Stimulated activated memory B cell treated with anti-CD40 and anti-IgM and Interleukin-4, amounts not matched to agents 10 μg/mL and 1 μg/mL and 100 μg/mL, for 72 hours (primary cell): ENCODE measurements around the gene UBXN6.

ENCODE experiments used
- ATAC-seq: fragments of 150-1000 bp; cut with Tn5 transposase; 2 replicates; pipeline ENCODE4 v1.10.0; 2021
- H3K27ac Mint-ChIP-seq: one replicate; pipeline ENCODE4 v1.8.0; 2022; ENCODE audit warnings: mild to moderate bottlenecking, mixed read lengths
- H3K27me3 Mint-ChIP-seq: one replicate; pipeline ENCODE4 v1.8.0; 2022; ENCODE audit warnings: mixed read lengths
- H3K36me3 Mint-ChIP-seq: one replicate; pipeline ENCODE4 v1.8.0; 2022; ENCODE audit warnings: mixed read lengths
- H3K4me1 Mint-ChIP-seq: one replicate; pipeline ENCODE4 v1.8.0; 2022; ENCODE audit warnings: mixed read lengths
- H3K4me3 Mint-ChIP-seq: one replicate; pipeline ENCODE4 v1.8.0; 2022; ENCODE audit warnings: mild to moderate bottlenecking, moderate library complexity, mixed read lengths
- H3K9me3 Mint-ChIP-seq: one replicate; pipeline ENCODE4 v1.8.0; 2022; ENCODE audit warnings: mixed read lengths

The UBXN6 gene

DNA sequence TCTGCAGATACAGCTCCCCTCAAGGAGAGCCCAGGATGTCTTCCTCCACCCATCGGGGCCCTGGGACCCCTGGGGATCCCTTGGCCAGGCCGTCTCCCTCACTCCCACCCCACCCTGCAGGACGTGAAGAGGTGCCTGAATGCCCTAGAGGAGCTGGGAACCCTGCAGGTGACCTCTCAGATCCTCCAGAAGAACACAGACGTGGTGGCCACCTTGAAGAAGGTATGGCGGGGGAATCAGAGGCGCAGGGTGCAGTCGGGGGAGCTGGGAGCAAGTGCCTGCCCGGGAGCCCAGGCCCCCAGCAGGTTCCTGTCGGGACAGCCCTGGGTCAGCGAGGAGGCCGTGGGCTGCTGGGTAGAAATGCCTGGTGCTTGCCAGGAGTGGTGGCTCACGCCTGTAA is 41.1 kb upstream of the UBXN6 start:
- Mint-ChIP-seq H3K27me3 (no peaks in the 10 kb centered on the region), H3K27ac (no peak overlapping the region), H3K4me3 (no peak overlapping the region), H3K4me1 (no peaks in the 10 kb centered on the region), H3K36me3 (peaks cover 43% of the 10 kb centered on the region), H3K9me3 (no peaks in the 10 kb centered on the region)
- ATAC-seq: no peak

- Mint-ChIP-seq H3K9me3 (no peaks in the 10 kb centered on the region), H3K27ac (no peak overlapping the region), H3K4me3 (no peak overlapping the region), H3K4me1 (no peaks in the 10 kb centered on the region), H3K27me3 (no peaks in the 10 kb centered on the region), H3K36me3 (peaks cover 43% of the 10 kb centered on the region)
- ATAC-seq: no peak
Observed at GRCh38 chr19:4497770-4498389, 40.3 kb upstream of the UBXN6 start.

GRCh38 chr19:4496304-4496703 is 38.7 kb upstream of the UBXN6 start:
- no peaks in the 10 kb centered on the region for H3K4me1 Mint-ChIP-seq
- no peak overlapping the region for H3K27ac Mint-ChIP-seq
- H3K36me3 Mint-ChIP-seq: peaks cover 43% of the 10 kb centered on the region
- no peaks in the 10 kb centered on the region for H3K27me3 Mint-ChIP-seq
- no peak for ATAC-seq
- H3K4me3 Mint-ChIP-seq: no peak overlapping the region
- H3K9me3 Mint-ChIP-seq: no peaks in the 10 kb centered on the region

DNA sequence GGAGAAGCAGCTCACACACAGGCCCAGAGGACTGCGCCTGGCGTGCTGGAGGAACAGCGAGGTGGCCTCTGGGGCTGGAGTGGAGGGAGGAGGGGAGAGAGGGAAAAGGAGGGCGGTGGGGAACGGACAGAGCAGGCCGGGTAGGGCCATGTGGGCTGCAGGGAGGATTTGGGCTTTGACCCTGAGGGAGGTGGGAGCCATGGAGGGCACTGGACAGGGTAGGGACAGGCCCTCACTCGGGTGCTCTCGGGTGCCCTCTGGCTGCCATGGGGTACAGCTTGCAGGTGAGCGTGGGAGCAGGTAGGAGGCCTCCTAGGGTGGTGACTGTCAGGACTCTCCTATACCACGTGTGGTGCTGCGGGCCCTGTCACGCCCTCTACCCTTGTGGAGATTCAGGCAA is 37.9 kb upstream of the UBXN6 start:
- H3K27ac Mint-ChIP-seq: no peak overlapping the region
- no peaks in the 10 kb centered on the region for H3K9me3 Mint-ChIP-seq
- H3K4me3 Mint-ChIP-seq: no peak overlapping the region
- H3K36me3 Mint-ChIP-seq: peaks cover 40% of the 10 kb centered on the region
- ATAC-seq: no peak
- H3K27me3 Mint-ChIP-seq: no peaks in the 10 kb centered on the region
- no peaks in the 10 kb centered on the region for H3K4me1 Mint-ChIP-seq

DNA sequence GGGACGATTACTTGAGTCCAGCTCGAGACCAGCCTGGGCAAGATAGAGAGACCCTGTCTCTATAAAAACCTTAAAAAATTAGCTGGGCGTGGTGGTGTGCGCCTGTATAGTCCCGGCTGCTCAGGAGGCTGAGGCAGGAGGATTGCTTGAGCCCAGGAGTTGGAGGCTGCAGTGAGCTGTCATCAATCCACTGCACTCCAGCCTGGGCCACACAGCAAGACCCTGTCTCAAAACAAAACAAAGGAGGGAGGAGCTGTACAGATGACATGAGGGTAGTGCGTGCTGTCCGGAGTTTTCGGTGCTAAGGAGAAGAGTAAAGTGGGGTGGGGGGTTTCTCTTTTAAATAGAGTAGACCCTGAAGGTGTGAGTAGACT is 37.1 kb upstream of the UBXN6 start:
- Mint-ChIP-seq H3K4me1 (no peaks in the 10 kb centered on the region), H3K36me3 (peaks cover 40% of the 10 kb centered on the region), H3K27ac (no peak overlapping the region), H3K9me3 (no peaks in the 10 kb centered on the region), H3K4me3 (no peak overlapping the region), H3K27me3 (no peaks in the 10 kb centered on the region)
- ATAC-seq: no peak

DNA sequence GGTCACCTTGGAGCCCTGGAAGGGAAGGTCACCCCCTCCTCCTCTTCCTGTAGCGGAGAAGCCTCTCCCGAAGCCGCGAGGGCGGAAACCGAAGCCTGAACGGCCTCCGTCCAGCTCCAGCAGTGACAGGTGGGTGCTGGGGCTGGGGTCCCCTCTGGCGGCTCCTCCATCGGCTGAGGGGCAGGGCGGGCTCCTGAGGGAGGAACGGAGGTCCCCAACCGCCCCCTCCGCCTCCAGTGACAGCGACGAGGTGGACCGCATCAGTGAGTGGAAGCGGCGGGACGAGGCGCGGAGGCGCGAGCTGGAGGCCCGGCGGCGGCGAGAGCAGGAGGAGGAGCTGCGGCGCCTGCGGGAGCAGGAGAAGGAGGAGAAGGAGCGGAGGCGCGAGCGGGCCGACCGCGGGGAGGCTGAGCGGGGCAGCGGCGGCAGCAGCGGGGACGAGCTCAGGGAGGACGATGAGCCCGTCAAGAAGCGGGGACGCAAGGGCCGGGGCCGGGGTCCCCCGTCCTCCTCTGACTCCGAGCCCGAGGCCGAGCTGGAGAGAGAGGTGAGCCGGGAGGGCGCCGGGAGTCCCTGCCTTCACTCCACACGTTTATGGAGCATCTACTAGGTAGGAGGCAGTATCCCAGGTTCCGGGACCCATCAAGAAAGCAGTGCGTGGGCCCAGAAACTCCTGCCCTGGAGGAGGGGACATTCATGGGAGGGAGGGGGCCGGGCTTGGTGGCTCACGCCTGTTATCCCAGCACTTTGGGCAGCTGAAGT is 36.5 kb upstream of the UBXN6 start:
- Mint-ChIP-seq H3K4me1 (no peaks in the 10 kb centered on the region), H3K4me3 (no peak overlapping the region), H3K27me3 (no peaks in the 10 kb centered on the region), H3K36me3 (peaks cover 40% of the 10 kb centered on the region), H3K27ac (no peak overlapping the region), H3K9me3 (no peaks in the 10 kb centered on the region)
- no peak for ATAC-seq

- H3K36me3 Mint-ChIP-seq: peaks cover 38% of the 10 kb centered on the region
Observed at GRCh38 chr19:4493104-4493928, 35.7 kb upstream of the UBXN6 start.

DNA sequence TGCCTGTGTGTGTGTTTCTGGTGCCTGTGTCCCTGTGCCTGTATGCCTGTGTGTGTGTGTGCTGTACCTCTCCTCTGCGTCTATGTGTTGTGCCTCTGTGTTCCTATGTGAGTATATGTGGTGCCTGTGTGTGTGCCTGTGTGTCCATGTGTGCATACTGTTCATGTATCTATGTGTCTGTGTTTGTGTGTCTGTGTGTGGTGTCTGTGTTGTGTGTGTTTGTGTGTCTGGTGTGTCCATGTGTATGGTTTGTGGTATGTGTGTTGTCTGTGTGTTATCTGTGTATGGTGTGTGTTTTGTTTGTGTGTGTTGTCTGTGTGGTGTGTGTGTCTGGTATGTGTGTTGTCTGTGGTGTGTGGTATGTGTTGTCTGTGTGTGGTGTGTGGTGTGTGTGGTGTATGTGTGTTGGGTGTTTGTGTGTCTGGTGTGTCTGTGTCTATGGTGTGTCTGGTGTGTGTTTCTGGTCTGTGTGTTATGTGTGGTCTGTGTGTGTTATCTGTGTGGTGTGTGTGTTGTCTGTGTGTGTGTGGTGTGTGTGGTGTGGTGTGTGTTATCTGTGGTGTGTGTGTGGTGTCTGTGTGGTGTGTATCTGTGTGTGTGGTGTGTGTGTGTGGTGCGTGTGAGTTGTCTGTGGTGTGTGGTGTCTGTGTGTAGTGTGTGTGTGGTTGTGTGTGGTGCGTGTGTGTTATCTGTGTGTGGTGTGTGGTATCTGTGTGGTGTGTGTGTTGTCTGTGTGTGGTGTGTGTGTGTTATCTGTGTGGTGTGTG is 34.9 kb upstream of the UBXN6 start:
- Mint-ChIP-seq H3K9me3 (no peaks in the 10 kb centered on the region), H3K4me3 (no peak overlapping the region), H3K4me1 (no peaks in the 10 kb centered on the region), H3K36me3 (peaks cover 33% of the 10 kb centered on the region), H3K27me3 (no peaks in the 10 kb centered on the region), H3K27ac (no peak overlapping the region)
- ATAC-seq: no peak

More at GRCh38 chr19:4493104-4493928, 35.7 kb upstream of the UBXN6 start:
- Mint-ChIP-seq H3K4me3 (no peak overlapping the region), H3K9me3 (no peaks in the 10 kb centered on the region), H3K4me1 (no peaks in the 10 kb centered on the region), H3K27ac (no peak overlapping the region), H3K27me3 (no peaks in the 10 kb centered on the region)
- ATAC-seq: no peak

DNA sequence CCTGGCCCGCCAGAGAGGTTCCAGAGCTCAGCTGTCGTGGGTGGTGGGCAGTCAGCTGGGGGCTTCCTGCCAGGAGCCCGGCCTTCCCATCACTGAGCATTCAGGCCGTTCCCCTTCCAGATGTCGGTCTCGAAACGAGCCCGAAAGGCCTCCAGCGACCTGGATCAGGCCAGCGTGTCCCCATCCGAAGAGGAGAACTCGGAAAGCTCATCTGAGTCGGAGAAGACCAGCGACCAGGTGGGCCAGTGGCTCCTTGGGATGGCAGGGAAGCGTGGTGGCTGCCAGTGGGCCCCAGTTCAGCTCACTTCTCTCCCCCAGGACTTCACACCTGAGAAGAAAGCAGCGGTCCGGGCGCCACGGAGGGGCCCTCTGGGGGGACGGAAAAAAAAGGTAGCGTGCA is 33.9 kb upstream of the UBXN6 start:
- Mint-ChIP-seq H3K27me3 (no peaks in the 10 kb centered on the region), H3K27ac (no peak overlapping the region), H3K9me3 (no peaks in the 10 kb centered on the region), H3K4me1 (no peaks in the 10 kb centered on the region), H3K4me3 (no peak overlapping the region), H3K36me3 (peaks cover 40% of the 10 kb centered on the region)
- no peak for ATAC-seq

GRCh38 chr19:4488496-4488895 is 30.9 kb upstream of the UBXN6 start:
- Mint-ChIP-seq H3K36me3 (peaks cover 44% of the 10 kb centered on the region), H3K4me3 (no peak overlapping the region), H3K27ac (no peak overlapping the region), H3K9me3 (no peaks in the 10 kb centered on the region), H3K27me3 (no peaks in the 10 kb centered on the region), H3K4me1 (no peaks in the 10 kb centered on the region)
- ATAC-seq: no peak

- Mint-ChIP-seq H3K4me1 (no peaks in the 10 kb centered on the region), H3K27ac (no peak overlapping the region), H3K36me3 (peaks cover 49% of the 10 kb centered on the region), H3K4me3 (no peak overlapping the region), H3K27me3 (no peaks in the 10 kb centered on the region), H3K9me3 (no peaks in the 10 kb centered on the region)
- ATAC-seq: no peak
Observed at GRCh38 chr19:4487572-4487971, 30.0 kb upstream of the UBXN6 start.

DNA sequence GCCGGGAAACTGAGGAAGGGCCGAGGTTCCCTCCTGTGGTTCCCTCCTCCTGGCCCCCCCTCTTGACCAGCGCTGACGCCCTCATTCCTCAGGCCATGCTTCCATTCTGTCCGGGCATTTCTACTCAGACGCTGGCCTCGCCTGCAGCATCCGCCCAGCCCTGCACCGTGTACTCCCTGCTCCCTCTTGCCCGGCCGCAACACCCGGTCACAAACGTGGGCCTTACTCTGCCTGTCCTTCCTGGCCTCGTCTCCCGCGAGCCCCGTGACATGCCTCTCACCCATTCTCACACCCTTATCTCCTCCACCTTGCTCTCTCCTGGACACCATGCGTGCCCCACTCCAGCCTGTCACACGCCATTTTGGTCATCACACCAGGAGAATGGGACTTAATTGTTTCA is 25.8 kb upstream of the UBXN6 start:
- Mint-ChIP-seq H3K27ac (no peak overlapping the region), H3K4me3 (no peak overlapping the region), H3K4me1 (no peaks in the 10 kb centered on the region), H3K9me3 (no peaks in the 10 kb centered on the region), H3K36me3 (peaks cover 37% of the 10 kb centered on the region), H3K27me3 (no peaks in the 10 kb centered on the region)
- no peak for ATAC-seq

DNA sequence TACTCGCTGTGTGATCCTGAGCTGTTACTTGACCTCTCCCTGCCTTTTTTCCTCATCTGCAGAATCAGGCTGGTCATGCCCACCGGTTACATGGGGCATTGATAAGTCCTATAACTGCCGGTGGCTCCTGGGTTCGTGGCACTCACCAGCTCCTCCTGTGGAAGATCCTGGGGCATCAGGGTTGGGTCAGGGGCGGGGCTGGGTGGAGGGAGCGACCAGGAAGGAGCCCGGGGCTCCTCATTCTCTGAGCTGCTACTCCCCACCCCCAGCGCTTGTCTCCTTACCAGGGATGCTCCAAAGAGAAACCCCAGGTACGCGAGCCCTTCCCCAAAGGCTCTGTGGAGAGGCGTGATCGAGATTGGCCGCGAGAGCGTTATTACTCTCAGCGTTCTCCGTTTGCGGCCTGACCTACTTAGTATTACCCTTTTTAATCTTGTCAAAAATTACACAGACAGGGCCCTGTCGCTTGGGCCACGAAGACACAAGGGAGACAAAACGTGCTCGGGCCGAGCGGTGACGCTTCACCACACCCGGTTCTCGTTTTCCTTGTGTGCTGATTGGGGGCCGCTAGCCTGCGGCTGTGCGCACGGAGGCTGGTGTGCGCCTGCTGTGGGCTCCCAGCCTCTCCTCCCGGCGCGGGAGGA is 25.2 kb upstream of the UBXN6 start:
- Mint-ChIP-seq H3K27ac (no peak overlapping the region), H3K4me3 (no peak overlapping the region), H3K9me3 (no peaks in the 10 kb centered on the region), H3K27me3 (no peaks in the 10 kb centered on the region), H3K36me3 (peaks cover 42% of the 10 kb centered on the region), H3K4me1 (no peaks in the 10 kb centered on the region)
- no peak for ATAC-seq

GRCh38 chr19:4477034-4477801 is 19.6 kb upstream of the UBXN6 start:
- Mint-ChIP-seq H3K27ac (no peak overlapping the region), H3K4me3 (no peak overlapping the region)

More at GRCh38 chr19:4477034-4477801, 19.6 kb upstream of the UBXN6 start:
- H3K27me3 Mint-ChIP-seq: no peaks in the 10 kb centered on the region
- H3K36me3 Mint-ChIP-seq: peaks cover 25% of the 10 kb centered on the region
- no peak for ATAC-seq
- H3K9me3 Mint-ChIP-seq: no peaks in the 10 kb centered on the region
- peaks cover 21% of the 10 kb centered on the region for H3K4me1 Mint-ChIP-seq
